ENCODE data around the gene SIGLEC7. TPM values are rescaled to one million over a fixed set of nuclear protein-coding genes. Genes with fewer than 3 reads are reported as not detected.
A peak's percentile ranks its signal among the peaks of the same experiment; 100 is the strongest.
"Not testable (repeated sequence)": the region's sequence is repeated elsewhere in the genome, so short reads cannot be mapped to it uniquely, and the experiment has no call there.

SIGLEC7 gene
- total RNA-seq, 8 experiments from 2014 or later, result 0.20 to 1.2 (median 0.33) TPM; not detected in 5

- H3K4me3 ChIP-seq, result no peak overlapping the region
- in situ Hi-C loops (cut with MboI; ENCODE audit: low pct_unique_long_range_greater_than_20kb in 2 of 9, low sequenced_read_pairs in 9 of 9, unreplicated experiment in 9 of 9), result no loop called here
- peaks cover 0 to 2% of the 10 kb centered on the region in 2 donors for H3K4me1 ChIP-seq (replicated peaks in 1 of 2)
- WGBS, 10 experiments, result 18 to 85% (median 61%) methylated on average over 2 to 8 of the region's 8 CpGs
- H3K27ac ChIP-seq, result no peak overlapping the region
- ATAC-seq (replicated peaks in 6 of 8), result no peak
Observed at GRCh38 chr19:51135986-51136762, 5.9 kb upstream of the SIGLEC7 start.

- Histone ChIP-seq H3K27ac (no peak overlapping the region), H3K4me3 (no peak overlapping the region), H3K4me1 (replicated peaks in 1 of 2) (peaks cover 0 to 2% of the 10 kb centered on the region in 2 donors)
- ATAC-seq (replicated peaks in 6 of 8), result no peak
- 35 to 93% (median 59%) methylated on average over 1 to 8 of the region's 12 CpGs; no CpG with 5 or more reads in 1 of the 10 experiments for WGBS, 10 experiments
- in situ Hi-C loops (cut with MboI; ENCODE audit: low pct_unique_long_range_greater_than_20kb in 2 of 9, low sequenced_read_pairs in 9 of 9, unreplicated experiment in 9 of 9), result no loop called here
Observed at GRCh38 chr19:51136851-51137551, 5.1 kb upstream of the SIGLEC7 start.

- no peak overlapping the region for H3K27ac ChIP-seq
- peaks cover 0 to 2% of the 10 kb centered on the region in 2 donors for H3K4me1 ChIP-seq (replicated peaks in 1 of 2)
- WGBS, 10 experiments, result 12 to 80% (median 59%) methylated on average over 1 to 5 of the region's 9 CpGs; no CpG with 5 or more reads in 4 of the 10 experiments
- in situ Hi-C loops (cut with MboI; ENCODE audit: low pct_unique_long_range_greater_than_20kb in 2 of 9, low sequenced_read_pairs in 9 of 9, unreplicated experiment in 9 of 9), result no loop called here
- H3K4me3 ChIP-seq, result no peak overlapping the region
- ATAC-seq (replicated peaks in 6 of 8), result no peak
Observed at GRCh38 chr19:51137792-51138425, 4.2 kb upstream of the SIGLEC7 start.

GRCh38 chr19:51138549-51138979, 3.5 kb upstream of the SIGLEC7 start:
- WGBS, 10 experiments, result 0 to 92% (median 41%) methylated on average over 1 to 4 of the region's 6 CpGs; no CpG with 5 or more reads in 2 of the 10 experiments
- Histone ChIP-seq H3K4me3 (no peak overlapping the region), H3K4me1 (replicated peaks in 1 of 2) (peaks cover 0 to 2% of the 10 kb centered on the region in 2 donors), H3K27ac (no peak overlapping the region)
- in situ Hi-C loops (cut with MboI; ENCODE audit: low pct_unique_long_range_greater_than_20kb in 2 of 9, low sequenced_read_pairs in 9 of 9, unreplicated experiment in 9 of 9), result no loop called here
- ATAC-seq (replicated peaks in 6 of 8), result no peak

- Histone ChIP-seq H3K4me1 (replicated peaks in 1 of 2) (peaks cover 0 to 2% of the 10 kb centered on the region in 2 donors), H3K27ac (no peak overlapping the region), H3K4me3 (no peak overlapping the region)
- peak in 1 of 8 experiments; percentile 90 for ATAC-seq (replicated peaks in 6 of 8)
- WGBS, 10 experiments, result 0 to 90% (median 53%) methylated on average over 1 to 4 of the region's 4 CpGs
- in situ Hi-C loops (cut with MboI; ENCODE audit: low pct_unique_long_range_greater_than_20kb in 2 of 9, low sequenced_read_pairs in 9 of 9, unreplicated experiment in 9 of 9), result no loop called here
Observed at GRCh38 chr19:51139299-51140014, 2.6 kb upstream of the SIGLEC7 start.

- Histone ChIP-seq H3K4me3 (no peak overlapping the region), H3K27ac (no peak overlapping the region), H3K4me1 (replicated peaks in 1 of 2) (peaks cover 0 to 2% of the 10 kb centered on the region in 2 donors)
- WGBS, 10 experiments, result 16 to 73% (median 30%) methylated on average over 1 to 6 of the region's 6 CpGs; no CpG with 5 or more reads in 2 of the 10 experiments
- ATAC-seq (replicated peaks in 6 of 8), result no peak
- in situ Hi-C loops (cut with MboI; ENCODE audit: low pct_unique_long_range_greater_than_20kb in 2 of 9, low sequenced_read_pairs in 9 of 9, unreplicated experiment in 9 of 9), result no loop called here
Observed at GRCh38 chr19:51140441-51140840, 1.7 kb upstream of the SIGLEC7 start.

- no peak overlapping the region for H3K27ac ChIP-seq
- peaks cover 0 to 2% of the 10 kb centered on the region in 2 donors for H3K4me1 ChIP-seq (replicated peaks in 1 of 2)
- 40 to 62% (median 60%) methylated on average over 1 to 6 of the region's 6 CpGs; no CpG with 5 or more reads in 7 of the 10 experiments for WGBS, 10 experiments
- no peak overlapping the region for H3K4me3 ChIP-seq
- in situ Hi-C loops (cut with MboI; ENCODE audit: low pct_unique_long_range_greater_than_20kb in 2 of 9, low sequenced_read_pairs in 9 of 9, unreplicated experiment in 9 of 9), result no loop called here
- ATAC-seq (replicated peaks in 6 of 8), result no peak
Observed at GRCh38 chr19:51141181-51141580, 920 bp upstream of the SIGLEC7 start.

- ATAC-seq (replicated peaks in 6 of 8), result not testable (repeated sequence)
Observed at GRCh38 chr19:51142809-51143475, 841 bp downstream of the SIGLEC7 start.

GRCh38 chr19:51143486-51143885, 1.4 kb downstream of the SIGLEC7 start:
- in situ Hi-C loops (cut with MboI; ENCODE audit: low pct_unique_long_range_greater_than_20kb in 2 of 9, low sequenced_read_pairs in 9 of 9, unreplicated experiment in 9 of 9), result no loop called here
- no peak overlapping the region for H3K4me3 ChIP-seq
- peaks cover 0 to 2% of the 10 kb centered on the region in 2 donors for H3K4me1 ChIP-seq (replicated peaks in 1 of 2)
- no peak overlapping the region for H3K27ac ChIP-seq
- 82% methylated on average over 2 of the region's 5 CpGs; no CpG with 5 or more reads in 9 of the 10 experiments for WGBS, 10 experiments
- no peak for ATAC-seq (replicated peaks in 6 of 8)

More at GRCh38 chr19:51142809-51143475, 841 bp downstream of the SIGLEC7 start:
- WGBS, 10 experiments, result no CpG with 5 or more reads among the region's 15 CpGs
- in situ Hi-C loops (cut with MboI; ENCODE audit: low pct_unique_long_range_greater_than_20kb in 2 of 9, low sequenced_read_pairs in 9 of 9, unreplicated experiment in 9 of 9); H3K27ac ChIP-seq; H3K4me3 ChIP-seq; H3K4me1 ChIP-seq (replicated peaks in 1 of 2): not testable (repeated sequence)

GRCh38 chr19:51144482-51145045, 2.5 kb downstream of the SIGLEC7 start:
- H3K4me3 ChIP-seq, result no peak overlapping the region
- H3K4me1 ChIP-seq (replicated peaks in 1 of 2), result peaks cover 0 to 2% of the 10 kb centered on the region in 2 donors
- no peak for ATAC-seq (replicated peaks in 6 of 8)
- WGBS, 10 experiments, result 0% methylated on average over 1 to 2 of the region's 11 CpGs; no CpG with 5 or more reads in 8 of the 10 experiments
- in situ Hi-C loops (cut with MboI; ENCODE audit: low pct_unique_long_range_greater_than_20kb in 2 of 9, low sequenced_read_pairs in 9 of 9, unreplicated experiment in 9 of 9), result no loop called here
- no peak overlapping the region for H3K27ac ChIP-seq

GRCh38 chr19:51145916-51146493, 3.9 kb downstream of the SIGLEC7 start:
- Histone ChIP-seq H3K4me3 (no peak overlapping the region), H3K4me1 (replicated peaks in 1 of 2) (no peaks in the 10 kb centered on the region), H3K27ac (no peak overlapping the region)
- in situ Hi-C loops (cut with MboI; ENCODE audit: low pct_unique_long_range_greater_than_20kb in 2 of 9, low sequenced_read_pairs in 9 of 9, unreplicated experiment in 9 of 9), result no loop called here
- no peak for ATAC-seq (replicated peaks in 6 of 8)
- 27 to 100% (median 37%) methylated on average over 1 to 3 of the region's 4 CpGs; no CpG with 5 or more reads in 6 of the 10 experiments for WGBS, 10 experiments

GRCh38 chr19:51146751-51147150, 4.7 kb downstream of the SIGLEC7 start:
- in situ Hi-C loops (cut with MboI; ENCODE audit: low pct_unique_long_range_greater_than_20kb in 2 of 9, low sequenced_read_pairs in 9 of 9, unreplicated experiment in 9 of 9), result no loop called here
- ATAC-seq (replicated peaks in 6 of 8), result no peak
- Histone ChIP-seq H3K4me3 (no peak overlapping the region), H3K4me1 (replicated peaks in 1 of 2) (no peaks in the 10 kb centered on the region), H3K27ac (no peak overlapping the region)
- no CpG with 5 or more reads among the region's 7 CpGs for WGBS, 10 experiments

Measured in motor neuron (in vitro differentiated cells).